ENCODE results near the gene FASTKD3. TPM values are rescaled to one million over a fixed set of nuclear protein-coding genes. Genes with fewer than 3 reads are reported as not detected.

Gene FASTKD3
- total RNA-seq, 1 donor from 2014 or later = 9.4 TPM

DNA sequence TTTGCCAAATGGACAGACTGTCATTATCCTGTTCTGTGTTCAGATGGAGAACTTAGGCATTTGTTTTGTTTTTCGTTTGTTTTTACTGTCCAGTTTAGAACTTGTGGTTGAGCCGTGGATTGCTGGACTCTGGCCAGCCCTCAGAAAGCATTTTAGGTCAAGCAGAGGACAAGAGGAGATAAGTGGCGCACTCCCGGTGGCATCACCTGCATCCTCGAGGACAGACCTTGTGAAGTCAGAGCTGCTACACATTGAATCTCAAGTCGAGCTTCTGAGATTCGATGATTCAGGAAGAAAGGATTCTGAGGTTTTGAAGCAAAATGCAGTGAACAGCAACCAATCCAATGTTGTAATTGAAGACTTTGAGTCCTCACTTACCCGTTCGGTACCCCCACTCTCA lies 9.0 kb upstream of the FASTKD3 start:
- Histone ChIP-seq H3K4me3 (no peak overlapping the region), H3K27ac (no peak overlapping the region), H3K4me1 (peaks cover 27% of the 10 kb centered on the region), H3K9me3 (no peaks in the 10 kb centered on the region), H3K36me3 (peaks cover 92% of the 10 kb centered on the region), H3K27me3 (ENCODE audit: low read depth) (no peaks in the 10 kb centered on the region)
- TF ChIP-seq, protein P1, sequence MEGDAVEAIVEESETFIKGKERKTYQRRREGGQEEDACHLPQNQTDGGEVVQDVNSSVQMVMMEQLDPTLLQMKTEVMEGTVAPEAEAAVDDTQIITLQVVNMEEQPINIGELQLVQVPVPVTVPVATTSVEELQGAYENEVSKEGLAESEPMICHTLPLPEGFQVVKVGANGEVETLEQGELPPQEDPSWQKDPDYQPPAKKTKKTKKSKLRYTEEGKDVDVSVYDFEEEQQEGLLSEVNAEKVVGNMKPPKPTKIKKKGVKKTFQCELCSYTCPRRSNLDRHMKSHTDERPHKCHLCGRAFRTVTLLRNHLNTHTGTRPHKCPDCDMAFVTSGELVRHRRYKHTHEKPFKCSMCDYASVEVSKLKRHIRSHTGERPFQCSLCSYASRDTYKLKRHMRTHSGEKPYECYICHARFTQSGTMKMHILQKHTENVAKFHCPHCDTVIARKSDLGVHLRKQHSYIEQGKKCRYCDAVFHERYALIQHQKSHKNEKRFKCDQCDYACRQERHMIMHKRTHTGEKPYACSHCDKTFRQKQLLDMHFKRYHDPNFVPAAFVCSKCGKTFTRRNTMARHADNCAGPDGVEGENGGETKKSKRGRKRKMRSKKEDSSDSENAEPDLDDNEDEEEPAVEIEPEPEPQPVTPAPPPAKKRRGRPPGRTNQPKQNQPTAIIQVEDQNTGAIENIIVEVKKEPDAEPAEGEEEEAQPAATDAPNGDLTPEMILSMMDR (IDR thresholded peaks at IDR 0.05) = no peak
- ATAC-seq = no peak
- no peak for DNase-seq
- intact Hi-C loops (cut with DNase I) = no loop called here

DNA sequence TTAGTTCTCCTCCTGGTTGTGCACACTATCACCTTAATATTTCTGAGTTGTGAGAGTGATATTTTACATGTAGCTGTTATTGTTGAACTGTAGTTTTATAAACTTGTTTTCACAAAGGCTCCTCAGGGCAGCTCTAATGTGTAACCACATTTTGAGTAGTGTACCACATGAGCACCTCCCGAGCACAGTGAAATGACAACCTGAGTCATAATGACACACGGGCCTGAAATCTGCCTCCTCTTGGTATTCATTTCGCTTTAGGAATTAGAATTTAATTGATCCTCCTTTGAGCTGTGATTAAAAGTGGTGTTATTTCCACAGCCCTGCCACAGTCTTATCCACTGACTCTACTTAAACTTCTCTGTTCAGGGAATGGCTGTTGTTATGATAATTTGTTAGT lies 8.0 kb upstream of the FASTKD3 start:
- intact Hi-C loops (cut with DNase I) = no loop called here
- peak in 1 of 2 donors; percentile 55 for ATAC-seq
- Histone ChIP-seq H3K4me3 (no peak overlapping the region), H3K27me3 (ENCODE audit: low read depth) (no peaks in the 10 kb centered on the region), H3K36me3 (peaks cover 86% of the 10 kb centered on the region), H3K4me1 (peaks cover 24% of the 10 kb centered on the region), H3K27ac (no peak overlapping the region), H3K9me3 (no peaks in the 10 kb centered on the region)
- no peak for DNase-seq
- TF ChIP-seq, protein P1 (IDR thresholded peaks at IDR 0.05) = no peak

DNA sequence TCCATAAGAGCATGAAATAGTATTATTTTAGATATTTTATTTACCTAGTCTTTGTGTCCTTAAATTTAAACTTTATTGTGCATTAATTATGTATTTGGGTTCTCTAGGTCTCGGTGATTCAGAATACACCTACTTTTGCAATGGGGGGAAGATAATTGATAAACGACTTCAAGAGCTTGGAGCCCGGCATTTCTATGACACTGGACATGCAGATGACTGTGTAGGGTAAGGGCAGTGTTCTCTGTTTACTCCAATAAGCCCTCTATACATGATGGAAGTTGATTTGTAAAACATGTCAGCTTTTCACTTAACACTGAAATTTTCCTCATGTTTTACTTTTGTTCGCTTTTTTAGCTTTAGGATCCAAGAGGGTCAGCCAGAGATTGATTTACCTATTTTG lies 6.3 kb upstream of the FASTKD3 start:
- DNase-seq = no peak
- H3K4me3 ChIP-seq = no peak overlapping the region
- peaks cover 69% of the 10 kb centered on the region for H3K36me3 ChIP-seq
- peaks cover 31% of the 10 kb centered on the region for H3K4me1 ChIP-seq
- intact Hi-C loops (cut with DNase I) = no loop called here
- TF ChIP-seq, protein P1 (IDR thresholded peaks at IDR 0.05) = no peak
- H3K9me3 ChIP-seq = no peaks in the 10 kb centered on the region
- no peak for ATAC-seq
- no peaks in the 10 kb centered on the region for H3K27me3 ChIP-seq (ENCODE audit: low read depth)
- H3K27ac ChIP-seq = no peak overlapping the region

DNA sequence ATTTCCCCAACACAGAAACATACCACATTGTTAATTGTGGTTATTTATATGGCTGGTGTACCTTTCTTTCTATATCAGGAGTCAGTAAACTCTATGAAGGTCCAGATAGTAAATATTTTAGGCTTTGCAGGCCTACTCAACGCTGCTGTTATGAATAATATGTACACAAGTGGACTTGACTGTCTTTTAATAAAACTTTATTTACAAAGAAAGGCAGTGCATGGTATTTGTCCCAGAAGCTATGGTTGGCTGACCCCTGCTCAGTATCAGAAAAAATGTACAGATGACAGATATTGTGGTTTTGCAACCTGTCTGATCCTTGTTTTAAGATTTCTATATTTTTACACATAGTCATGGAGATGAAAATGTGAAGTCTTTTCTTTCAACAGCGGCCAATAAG lies 5.8 kb upstream of the FASTKD3 start:
- no peak overlapping the region for H3K27ac ChIP-seq
- no peaks in the 10 kb centered on the region for H3K9me3 ChIP-seq
- H3K36me3 ChIP-seq = peaks cover 64% of the 10 kb centered on the region
- ATAC-seq (no peak), DNase-seq (no peak)
- peaks cover 35% of the 10 kb centered on the region for H3K4me1 ChIP-seq
- TF ChIP-seq, protein P1 (IDR thresholded peaks at IDR 0.05) = no peak
- H3K27me3 ChIP-seq (ENCODE audit: low read depth) = no peaks in the 10 kb centered on the region
- no peak overlapping the region for H3K4me3 ChIP-seq
- intact Hi-C loops (cut with DNase I) = no loop called here

DNA sequence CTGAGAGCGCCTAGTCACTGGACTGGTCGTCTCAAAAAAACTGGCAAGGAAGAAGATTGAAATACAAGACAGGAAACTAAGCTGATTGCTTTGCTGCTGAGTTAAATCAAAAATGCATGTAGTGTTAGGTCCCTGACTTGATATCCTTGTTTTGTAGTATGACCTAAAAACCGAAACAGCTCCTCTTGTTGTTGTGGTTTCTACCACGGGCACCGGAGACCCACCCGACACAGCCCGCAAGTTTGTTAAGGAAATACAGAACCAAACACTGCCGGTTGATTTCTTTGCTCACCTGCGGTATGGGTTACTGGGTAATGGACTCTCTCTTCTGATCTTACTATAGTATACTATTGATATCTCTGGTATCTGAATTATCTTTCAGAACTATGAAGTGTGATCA lies 4.4 kb upstream of the FASTKD3 start:
- peaks cover 49% of the 10 kb centered on the region for H3K36me3 ChIP-seq
- ATAC-seq = no peak

More for the DNA sequence above, 4.4 kb upstream of the FASTKD3 start:
- TF ChIP-seq, protein P1 (IDR thresholded peaks at IDR 0.05) = no peak
- no peak for DNase-seq
- intact Hi-C loops (cut with DNase I) = no loop called here
- H3K9me3 ChIP-seq = no peaks in the 10 kb centered on the region
- peaks cover 31% of the 10 kb centered on the region for H3K4me1 ChIP-seq
- H3K27ac ChIP-seq = no peak overlapping the region
- no peaks in the 10 kb centered on the region for H3K27me3 ChIP-seq (ENCODE audit: low read depth)
- H3K4me3 ChIP-seq = no peak overlapping the region

All from lower lobe of right lung (tissue), 2 donors.